Astrocyte of the spinal cord (primary cell): ENCODE measurements around the gene SHBG.

ENCODE experiments used
- DNase-seq: peaks from one replicate; pipeline ENCODE4 v3.0.0; 2011; ENCODE audit warnings: low read depth, low spot score
- H3K4me3 ChIP-seq: 2 replicates; pipeline ENCODE4 v1.5.1; 2011; ENCODE audit warnings: low read depth, mild to moderate bottlenecking, low read length, moderate library complexity
- in situ Hi-C: cut with HindIII; loops from 2 replicates; pipeline ENCODE4 v1.10.0; 2017; ENCODE audit warnings: low sequenced_read_pairs
- TF ChIP-seq, protein P1 (sequence below): IDR thresholded peaks from 2 replicates; pipeline ENCODE4 v1.5.1; 2012; ENCODE audit warnings: low read depth, mild to moderate bottlenecking, low read length, inconsistent platforms

The SHBG gene

GRCh38 chr17:7677388-7678067, 47.6 kb downstream of the SHBG start:
- no peak for DNase-seq
- TF ChIP-seq, protein P1, sequence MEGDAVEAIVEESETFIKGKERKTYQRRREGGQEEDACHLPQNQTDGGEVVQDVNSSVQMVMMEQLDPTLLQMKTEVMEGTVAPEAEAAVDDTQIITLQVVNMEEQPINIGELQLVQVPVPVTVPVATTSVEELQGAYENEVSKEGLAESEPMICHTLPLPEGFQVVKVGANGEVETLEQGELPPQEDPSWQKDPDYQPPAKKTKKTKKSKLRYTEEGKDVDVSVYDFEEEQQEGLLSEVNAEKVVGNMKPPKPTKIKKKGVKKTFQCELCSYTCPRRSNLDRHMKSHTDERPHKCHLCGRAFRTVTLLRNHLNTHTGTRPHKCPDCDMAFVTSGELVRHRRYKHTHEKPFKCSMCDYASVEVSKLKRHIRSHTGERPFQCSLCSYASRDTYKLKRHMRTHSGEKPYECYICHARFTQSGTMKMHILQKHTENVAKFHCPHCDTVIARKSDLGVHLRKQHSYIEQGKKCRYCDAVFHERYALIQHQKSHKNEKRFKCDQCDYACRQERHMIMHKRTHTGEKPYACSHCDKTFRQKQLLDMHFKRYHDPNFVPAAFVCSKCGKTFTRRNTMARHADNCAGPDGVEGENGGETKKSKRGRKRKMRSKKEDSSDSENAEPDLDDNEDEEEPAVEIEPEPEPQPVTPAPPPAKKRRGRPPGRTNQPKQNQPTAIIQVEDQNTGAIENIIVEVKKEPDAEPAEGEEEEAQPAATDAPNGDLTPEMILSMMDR, result no peak
- in situ Hi-C loops, result no loop called here
- H3K4me3 ChIP-seq, result no peak overlapping the region
